Dedifferentiated amniotic fluid mesenchymal stem cell (primary cell): Measurements from ENCODE around the gene DDX59.
"Not testable (repeated sequence)": the region's sequence is repeated elsewhere in the genome, so short reads cannot be mapped to it uniquely, and the experiment has no call there.

Experiments
- DNase-seq: peaks from one replicate; pipeline ENCODE4 v3.0.0-alpha.2; 2016; ENCODE audit errors: extremely low spot score

The DDX59 gene

DNA sequence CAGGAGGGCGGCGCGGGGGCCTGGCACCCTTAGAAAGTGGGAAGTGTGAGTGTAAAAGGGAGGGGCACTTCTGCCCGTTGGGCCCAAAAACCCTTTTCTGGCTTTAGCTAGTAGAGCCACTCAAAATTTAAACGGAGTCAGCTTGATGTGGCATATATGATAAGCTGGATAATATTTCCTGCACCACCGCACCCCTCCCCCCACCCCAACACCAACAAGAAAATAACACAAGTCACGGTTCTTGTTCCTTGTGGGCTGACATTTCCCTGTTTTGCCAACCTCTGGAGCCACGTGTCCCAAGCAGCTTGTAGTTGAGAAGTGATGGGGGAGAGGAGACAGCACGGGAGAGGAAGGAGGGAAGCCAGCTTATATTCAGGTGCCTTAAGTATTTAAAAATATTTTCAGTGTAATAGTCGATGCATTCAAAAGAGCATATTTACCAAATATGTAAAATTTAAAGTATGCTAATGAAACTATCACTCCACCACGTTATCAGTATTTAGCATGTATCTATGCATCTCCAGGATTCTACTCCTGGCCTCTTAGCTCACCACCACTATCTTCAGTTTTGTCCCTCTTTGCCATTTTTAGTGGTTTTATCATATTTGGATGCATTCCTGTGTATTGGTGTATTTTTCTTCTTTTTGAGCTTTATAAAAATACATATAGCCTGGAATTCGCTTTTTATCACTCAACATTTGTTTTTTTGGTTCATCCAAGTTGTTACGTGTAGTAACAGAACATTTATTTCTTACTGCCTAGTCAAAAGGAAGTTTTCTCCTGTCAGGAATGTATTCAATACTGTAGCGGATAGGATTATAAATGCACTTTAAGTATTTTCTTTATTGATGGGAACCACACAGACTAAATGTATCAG is 773 bp upstream of the DDX59 start:
- peak; percentile 57 for DNase-seq

DNA sequence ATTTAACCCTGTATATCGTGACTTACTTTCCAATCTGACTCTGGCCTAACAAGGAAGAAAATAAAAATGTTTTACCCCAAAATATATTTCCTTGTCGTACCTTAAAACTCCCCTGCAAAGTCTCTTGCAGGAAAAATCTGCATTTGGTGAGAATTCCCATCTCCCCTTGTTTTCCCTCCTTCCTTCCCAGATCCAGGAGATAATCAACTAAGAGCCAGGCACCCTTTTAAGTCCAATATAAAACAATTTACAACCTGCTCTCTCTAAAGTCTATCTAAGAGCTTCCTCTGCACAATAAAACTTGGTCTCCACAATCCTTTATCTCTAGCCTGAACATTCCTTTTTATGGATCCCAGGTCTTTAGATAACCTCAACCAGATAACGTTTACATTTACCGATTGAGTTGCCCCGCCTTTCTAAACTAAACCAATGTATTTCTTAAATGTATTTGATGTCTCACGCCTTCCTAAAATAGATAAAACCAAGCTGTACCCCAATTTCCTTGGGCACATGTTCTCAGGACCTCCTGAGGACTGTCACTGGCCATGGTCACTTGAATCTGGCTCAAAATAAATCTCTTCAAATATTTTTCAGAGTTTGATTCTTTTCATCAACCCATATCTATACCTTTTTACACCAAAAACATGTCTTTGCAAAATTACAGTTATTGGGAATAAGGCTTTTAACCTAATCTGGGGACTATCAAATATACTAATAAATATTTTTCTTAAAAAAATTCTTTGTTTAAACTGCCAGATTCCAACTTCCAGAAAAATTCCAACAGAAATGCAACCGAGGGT is 993 bp downstream of the DDX59 start:
- no peak for DNase-seq

DNA sequence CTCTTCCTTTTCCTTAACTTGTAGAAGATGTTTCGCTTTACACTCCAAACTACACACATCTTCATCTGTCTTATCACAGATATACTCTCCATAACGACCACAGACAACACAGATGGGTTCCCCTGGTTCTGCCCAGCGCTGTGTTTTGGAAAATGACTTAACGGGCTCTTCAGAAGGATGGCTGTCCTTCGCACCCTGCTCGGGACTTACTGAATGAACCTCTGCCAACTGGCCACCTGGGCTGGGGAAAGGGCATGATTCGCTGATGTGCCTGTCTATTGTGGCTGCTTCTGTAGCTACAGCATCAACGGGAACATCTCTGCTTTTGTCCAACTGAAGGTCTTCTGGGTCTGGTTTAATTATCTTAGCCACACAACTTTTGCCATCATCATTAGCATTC is 3.4 kb downstream of the DDX59 start:
- DNase-seq = no peak

DNA sequence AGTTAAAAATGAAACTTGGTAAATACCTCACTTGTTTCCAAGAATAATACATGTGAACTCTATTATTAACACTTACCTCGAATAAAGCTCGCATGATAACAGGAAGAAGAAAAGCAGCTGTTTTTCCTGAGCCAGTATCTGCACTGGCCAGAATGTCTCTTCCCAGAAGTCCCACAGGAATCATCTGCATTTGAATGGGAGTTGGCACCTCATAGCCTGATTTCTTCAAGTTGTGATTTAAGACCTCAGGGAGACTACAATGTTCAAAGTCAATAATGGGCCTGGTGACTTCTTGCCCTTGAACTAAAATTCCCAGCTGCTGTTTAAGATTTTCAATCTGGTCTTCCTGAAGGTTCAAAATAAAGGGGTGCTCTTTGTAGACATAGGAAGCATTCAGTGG is 3.8 kb downstream of the DDX59 start:
- no peak for DNase-seq

DNA sequence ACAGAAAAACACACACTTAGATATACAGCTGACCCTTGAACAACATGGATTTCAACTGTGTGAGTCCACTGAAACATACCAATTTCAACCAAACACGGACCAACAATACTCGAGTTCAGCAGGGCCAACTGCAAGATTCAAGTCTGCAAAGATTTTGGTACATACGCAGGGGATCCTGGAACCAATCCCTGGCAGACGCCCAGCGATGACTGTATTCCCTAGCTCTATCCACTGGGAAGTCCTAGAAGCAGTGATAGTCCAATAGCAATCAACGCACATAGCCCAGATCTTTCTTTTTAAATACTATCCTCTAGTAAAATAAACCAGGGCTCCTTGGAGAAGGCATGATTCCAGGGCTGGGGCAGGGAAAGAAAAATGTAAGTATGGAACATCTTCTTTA is 9.0 kb downstream of the DDX59 start:
- DNase-seq = no peak

DNA sequence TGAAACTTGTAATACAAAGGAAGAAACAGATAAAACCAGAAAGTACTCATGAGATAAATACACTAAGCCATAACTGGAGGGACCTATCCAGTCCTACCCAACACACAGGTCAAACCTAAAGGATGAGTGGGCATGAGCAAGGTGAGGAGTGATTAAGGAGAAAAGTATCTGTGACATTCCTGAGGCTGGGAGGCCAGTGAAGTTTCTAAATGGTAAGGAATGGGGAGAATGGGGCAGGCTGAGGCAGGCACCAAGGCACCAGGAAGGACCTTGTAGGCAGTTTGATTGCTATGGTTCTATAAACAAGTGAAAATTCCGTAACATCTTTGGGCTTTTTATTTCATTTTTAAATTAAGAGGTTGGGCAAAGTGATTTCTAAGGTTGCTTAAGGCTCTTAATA is 10.4 kb downstream of the DDX59 start:
- DNase-seq = no peak

DNA sequence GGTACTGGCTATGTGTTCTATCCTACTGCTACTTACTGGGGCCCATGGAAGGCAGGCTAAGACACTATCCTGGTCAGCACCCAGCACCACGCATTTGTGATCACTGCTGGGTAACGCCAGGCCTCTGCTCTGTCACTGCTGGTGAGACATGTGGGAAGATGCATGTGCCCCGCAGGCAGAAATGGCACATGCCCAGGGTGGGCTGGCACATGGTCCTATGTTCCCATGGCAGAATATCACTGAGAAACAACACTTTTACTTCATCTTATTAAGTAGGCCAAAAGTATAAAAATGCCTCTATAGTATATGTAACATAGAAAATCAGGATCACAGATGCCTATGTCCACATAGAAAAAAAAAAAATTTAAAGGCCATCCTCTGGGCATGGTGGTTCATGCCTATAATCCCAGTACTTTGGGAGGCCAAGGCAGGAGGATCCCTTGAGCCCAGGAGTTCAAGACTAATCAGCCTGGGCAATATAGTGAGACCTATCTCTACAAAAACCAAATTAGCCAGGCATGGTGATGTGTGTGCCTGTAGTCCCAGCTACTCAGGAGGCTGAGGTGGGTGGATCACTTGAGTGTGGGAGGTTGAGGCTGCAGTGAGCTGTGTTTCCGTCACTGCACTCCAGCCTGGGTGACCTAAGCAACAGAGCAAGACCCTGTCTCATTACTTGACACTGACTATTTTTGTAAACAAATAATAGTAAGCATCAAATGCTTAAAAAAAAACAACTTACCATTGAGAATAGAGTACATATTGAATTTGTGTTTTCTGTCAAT is 11.5 kb downstream of the DDX59 start:
- DNase-seq = no peak

DNA sequence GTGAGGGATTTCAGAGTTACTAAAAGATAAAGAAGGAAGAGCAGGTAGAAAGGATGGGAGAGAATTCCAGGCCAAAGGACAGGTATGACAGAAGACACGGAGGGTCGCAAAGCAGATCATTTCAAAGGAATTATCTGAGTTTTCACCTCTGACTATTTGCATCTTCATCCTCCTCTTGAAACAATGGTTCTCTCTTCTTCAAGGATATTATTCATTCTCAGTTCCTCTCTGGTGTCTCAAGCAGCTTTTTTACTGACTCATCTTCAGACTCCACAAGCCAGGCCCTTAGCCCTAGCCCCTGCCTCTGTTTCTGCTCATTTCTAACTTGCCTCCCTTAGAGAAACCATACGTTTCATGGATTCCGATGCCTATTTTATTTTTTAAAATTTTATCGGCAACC is 15.0 kb downstream of the DDX59 start:
- no peak for DNase-seq

DNA sequence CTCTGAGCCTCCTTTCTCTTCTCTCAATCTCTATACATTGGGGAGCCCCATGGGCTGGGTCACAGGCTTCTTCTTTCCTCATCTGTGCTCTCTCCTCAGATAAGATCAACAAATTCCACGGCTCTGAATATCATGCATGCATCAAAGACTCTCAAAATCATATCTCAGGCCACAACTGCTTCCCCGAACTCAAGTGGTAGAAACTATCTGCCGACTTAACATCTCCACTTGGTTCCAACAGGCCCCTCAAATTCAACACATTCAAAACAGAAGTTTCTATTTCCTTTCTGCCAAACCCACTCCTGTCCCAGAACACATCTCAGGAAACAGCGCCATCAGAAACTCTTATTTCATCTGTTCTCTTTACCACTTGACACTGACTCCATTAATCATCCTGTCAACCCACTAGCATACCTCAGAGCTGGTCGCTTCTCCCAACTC is 16.7 kb downstream of the DDX59 start:
- DNase-seq = no peak

DNA sequence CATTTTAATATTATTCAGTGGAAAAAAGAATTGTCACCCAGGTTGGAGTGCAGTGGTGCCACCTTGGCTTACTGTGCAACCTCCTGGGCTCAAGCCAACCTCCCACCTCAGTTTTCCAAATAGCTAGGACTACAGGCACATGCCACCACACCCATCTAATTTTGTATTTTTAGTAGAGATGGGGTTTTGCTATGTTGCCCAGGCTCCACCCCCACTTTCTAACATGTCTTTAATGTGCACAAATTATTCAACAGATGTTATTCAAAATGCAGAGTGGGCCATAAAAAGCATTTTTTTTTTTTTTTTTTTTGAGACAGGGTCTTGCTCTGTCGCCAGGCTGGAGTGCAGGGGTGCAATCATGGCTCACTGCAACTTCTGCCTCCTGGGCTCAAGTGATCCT is 17.3 kb downstream of the DDX59 start:
- DNase-seq = no peak

DNA sequence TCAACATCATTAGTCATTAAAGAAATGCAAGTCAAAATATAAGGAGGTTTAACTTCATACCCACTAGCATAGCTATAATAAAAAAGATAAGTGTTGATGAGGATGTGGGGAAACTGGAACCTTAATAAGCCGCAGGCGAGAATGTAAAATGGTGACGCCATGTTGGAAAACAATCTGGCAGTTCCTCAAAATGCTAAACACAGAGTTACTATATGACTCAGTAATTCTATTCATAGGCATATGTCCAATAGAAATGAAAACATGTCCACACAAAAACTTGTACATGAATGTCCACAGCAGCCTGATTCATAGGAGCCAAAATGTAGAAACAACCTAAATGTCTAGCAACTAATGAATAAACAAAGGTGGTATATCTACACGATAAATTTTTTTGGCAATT is 23.2 kb downstream of the DDX59 start:
- DNase-seq = no peak

DNA sequence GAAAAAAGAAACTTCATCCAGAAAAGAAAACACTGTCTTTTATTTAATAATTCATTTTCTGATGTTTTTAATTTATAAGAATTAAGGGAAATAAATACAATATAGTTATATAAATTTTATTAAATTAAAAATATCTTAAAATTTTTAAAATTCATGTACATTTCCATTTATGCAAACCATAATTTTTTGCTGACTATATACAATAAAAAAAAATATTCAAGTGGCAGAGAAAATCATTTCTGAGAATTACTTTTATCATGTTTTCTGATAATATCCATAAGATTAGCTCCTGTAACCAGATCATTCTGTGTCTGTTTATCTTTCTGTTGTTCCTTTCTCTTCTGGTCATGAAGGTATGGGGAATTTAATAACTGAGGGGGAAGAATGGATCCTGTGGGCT is 25.7 kb downstream of the DDX59 start:
- no peak for DNase-seq

DNA sequence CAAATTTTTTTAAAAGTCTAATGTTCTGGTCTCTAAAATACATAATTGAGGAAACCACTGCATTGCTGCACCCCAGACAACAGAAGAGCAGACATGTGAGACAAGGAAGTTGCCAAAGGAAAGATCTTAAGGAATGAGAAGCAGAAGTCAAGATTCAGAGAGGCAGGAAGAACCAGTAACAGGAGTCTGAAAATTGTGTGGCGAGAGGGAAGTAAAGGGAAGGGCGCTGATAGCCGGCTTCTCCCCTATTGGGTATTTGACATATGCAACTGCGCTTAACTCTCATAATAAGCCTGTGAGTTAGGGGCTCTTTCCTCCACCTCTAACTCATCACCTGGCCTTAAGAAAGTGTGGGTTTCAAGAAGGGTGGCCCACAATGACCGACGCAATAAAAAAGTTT is 27.2 kb downstream of the DDX59 start:
- no peak for DNase-seq

DNA sequence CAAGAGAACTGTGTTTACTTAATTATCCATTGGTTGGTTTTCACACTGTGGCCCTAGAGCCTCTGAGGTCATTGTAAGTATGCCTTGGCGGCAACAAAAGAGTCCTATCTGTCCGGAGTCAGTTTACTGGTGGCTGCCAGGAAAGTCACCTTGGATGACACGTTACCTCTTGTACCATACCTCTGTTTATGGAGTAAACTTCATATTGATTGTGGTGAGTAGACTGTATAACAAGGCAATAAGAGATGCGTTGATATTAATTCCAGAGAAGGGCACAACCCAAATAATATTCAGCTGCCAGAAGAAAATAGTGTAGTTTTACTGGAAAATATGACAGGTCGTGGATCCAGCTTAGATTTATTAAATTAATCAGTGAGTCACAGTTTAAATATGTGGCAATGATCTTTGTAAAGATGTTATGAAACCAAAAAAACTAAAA is 28.7 kb downstream of the DDX59 start:
- no peak for DNase-seq

DNA sequence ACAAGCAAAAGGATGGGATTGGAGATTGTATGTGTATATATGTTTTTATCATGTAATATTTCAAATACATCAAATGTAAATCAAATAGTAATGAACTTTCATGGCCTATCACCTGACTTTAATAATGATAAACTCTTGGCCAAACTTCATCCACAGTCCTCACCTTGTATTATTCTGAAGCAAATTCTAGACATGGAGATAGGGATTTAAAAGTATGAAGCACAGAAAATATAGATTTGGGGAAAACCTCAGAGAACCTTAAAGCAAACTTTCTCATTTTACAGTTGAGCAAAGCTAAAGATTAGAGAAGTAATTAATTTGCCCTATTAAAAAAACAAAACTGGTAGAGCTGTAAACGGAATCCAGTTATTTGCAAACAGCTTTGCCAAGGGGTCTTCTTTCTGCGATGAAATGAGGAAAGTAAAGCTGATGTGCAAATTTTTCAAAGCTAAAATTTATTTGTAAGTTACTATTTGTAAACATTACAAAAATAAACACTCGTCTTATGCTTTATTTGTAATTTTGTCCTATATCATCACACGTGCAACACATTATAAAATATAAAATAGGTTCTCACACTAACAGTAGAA is 29.2 kb downstream of the DDX59 start:
- no peak for DNase-seq

DNA sequence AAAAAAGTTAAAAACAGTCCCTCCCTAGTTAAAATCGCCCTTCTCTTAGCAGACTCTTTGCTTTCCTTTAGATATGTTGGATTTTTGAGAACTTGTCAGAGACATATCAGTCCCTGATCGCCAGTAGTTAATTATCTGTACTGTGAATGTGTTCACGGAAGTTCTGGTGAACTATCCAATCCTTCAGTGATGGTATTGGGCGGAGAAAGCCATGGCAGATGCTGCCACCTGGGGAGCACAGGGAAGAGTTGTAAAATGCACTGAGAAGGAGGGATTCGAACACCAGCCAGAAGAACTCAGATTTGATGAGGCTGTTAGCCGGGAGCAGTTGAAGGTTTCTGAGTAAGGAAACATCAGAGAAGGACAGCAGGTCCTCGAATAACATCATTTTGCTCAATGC is 31.6 kb downstream of the DDX59 start:
- DNase-seq = no peak

DNA sequence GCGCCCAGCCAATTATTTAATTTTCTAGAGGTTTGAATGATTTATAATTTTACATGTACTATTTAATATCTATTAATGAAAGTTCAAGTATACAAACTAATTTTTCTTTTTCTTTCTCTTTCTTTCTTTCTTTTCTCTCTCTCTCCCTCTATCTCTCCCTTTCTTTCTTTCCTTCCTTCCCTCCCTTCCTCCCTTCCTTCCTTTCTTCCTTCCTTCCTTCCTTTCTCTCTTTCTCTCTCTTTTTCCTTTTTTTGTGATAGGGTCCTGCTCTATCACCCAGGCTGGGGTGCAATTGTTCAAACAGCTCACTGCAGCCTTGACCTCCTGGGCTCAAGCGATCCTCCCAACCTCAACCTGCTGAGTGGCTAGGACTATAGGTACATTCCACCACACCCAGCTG is 33.0 kb downstream of the DDX59 start:
- no peak for DNase-seq

DNA sequence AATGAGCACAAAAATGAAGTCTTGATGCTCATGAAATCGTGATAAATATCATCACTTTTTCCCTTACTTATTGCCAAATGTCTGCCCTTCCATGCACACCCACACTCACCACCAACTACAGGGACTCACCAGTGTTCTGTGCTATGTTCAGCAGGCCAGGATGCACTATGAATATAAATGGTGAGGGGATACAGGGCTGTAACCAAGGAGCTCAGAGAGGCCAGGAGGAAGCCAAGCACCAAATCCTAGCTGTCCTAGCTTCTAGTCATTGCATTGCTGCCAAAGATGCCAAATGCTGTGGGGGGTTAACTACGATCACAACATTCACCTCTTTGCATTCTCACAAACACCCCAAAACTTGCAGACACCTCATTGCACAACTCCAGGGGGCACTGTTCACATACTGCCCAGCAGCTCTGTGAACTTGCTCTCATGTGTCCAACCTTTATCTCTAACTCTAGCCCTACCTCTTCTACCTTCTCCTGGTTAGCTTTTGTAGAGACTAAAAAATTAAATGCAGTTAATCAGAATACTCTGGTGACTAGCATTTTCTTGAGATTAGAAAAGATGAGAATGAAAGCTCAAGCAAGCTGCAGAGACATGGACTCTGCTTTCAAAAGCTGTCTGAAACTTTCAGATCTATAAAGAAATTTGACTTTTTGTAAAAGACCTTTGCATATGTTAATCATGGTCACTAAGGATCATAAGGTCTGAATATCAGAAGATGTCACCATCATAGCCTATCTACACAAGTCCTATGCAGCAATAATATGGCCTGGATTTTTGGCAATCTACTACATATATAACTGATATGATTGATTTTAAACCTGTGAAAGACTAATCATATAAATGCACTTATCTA is 35.2 kb downstream of the DDX59 start:
- no peak for DNase-seq

DNA sequence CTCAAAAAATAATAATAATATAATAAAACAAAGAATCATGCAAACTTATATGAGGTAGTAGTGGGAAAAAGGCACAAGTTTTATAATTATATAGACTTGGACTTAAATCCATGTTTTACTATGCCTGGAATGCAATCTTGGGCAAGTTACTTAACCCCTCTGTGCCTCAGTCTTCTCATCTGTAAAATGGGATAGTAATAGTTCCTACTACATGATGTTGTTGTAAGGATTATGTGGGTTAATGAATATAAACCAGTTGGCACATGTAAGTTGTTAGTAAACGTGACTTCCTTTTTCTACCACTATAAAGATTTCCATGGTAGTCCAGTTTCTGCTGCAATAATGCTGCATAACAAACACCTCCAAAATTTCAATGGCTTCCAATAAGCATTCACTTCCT is 38.3 kb downstream of the DDX59 start:
- DNase-seq = no peak

DNA sequence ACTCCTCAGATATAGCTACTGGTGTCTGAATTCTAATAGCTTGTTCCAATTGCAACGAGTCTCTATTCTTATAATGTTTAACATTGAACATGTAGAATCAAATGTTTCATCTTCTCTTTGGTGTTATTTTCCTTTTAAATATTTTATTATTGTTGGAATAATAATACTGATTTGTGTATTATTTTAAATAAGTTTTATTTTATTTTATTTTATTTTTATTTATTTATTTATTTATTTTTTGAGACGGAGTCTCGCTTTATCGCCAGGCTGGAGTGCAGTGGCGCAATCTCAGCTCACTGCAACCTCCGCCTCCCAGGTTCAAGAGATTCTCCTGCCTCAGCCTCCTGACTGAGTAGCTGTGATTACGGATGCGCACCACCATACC is 39.2 kb downstream of the DDX59 start:
- not testable (repeated sequence) for DNase-seq
